ENCODE data around the gene PLAGL2.
"Not testable (repeated sequence)": the region's sequence is repeated elsewhere in the genome, so short reads cannot be mapped to it uniquely, and the experiment has no call there.

Gene PLAGL2

DNA sequence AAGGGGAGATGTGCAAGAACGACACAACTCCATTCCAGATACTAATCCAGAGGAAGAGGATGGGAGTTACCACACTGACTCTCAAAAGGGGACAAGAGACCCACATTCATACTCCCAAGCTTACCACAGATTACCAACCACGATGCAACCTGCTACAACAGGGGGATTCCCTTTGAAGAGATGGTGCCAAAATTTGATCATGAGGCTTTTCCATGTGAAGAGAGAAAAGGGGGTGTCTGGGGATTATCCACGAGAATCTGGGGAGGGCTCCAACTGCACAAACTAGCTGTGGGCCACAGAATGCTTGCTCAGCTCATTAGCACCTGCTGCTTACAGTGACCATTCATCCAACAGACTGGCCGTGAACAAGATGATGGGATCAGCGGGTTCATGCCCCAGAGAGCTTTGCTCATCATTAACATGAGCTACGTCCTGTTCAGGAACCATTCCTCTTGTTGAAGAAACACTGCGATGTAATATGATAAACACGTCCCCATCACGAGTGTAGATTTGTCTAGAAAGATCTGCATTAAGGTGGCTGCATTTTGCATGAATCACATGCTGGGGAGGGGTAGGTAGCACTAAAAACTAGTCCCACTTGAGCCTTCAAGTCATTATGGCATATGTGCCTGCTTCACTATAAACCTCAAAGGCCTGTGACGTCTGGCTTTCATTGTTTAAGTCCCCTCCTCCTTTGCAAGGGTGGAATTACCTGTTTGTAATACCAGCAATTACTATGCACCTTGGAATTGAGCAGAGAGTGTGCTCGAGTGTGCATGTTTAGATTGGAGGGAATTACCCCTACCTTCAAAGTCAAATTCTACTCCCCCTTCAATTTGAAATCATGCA is 4.0 kb downstream of the PLAGL2 start:
- no peak for DNase-seq

GRCh38 chr20:32201977-32202363 is 5.6 kb downstream of the PLAGL2 start:
- DNase-seq, result no peak

GRCh38 chr20:32201296-32201976 is 6.1 kb downstream of the PLAGL2 start:
- no peak for DNase-seq

- DNase-seq, result no peak
Observed at GRCh38 chr20:32199006-32199405, 8.5 kb downstream of the PLAGL2 start.

- DNase-seq, result not testable (repeated sequence)
Observed at GRCh38 chr20:32197136-32197535, 10.4 kb downstream of the PLAGL2 start.

GRCh38 chr20:32196613-32197012 is 10.9 kb downstream of the PLAGL2 start:
- not testable (repeated sequence) for DNase-seq

GRCh38 chr20:32195581-32195980 is 12.0 kb downstream of the PLAGL2 start:
- DNase-seq, result no peak

- DNase-seq, result no peak
Observed at GRCh38 chr20:32193996-32194395, 13.5 kb downstream of the PLAGL2 start.

- DNase-seq, result not testable (repeated sequence)
Observed at GRCh38 chr20:32193336-32193735, 14.2 kb downstream of the PLAGL2 start.

DNA sequence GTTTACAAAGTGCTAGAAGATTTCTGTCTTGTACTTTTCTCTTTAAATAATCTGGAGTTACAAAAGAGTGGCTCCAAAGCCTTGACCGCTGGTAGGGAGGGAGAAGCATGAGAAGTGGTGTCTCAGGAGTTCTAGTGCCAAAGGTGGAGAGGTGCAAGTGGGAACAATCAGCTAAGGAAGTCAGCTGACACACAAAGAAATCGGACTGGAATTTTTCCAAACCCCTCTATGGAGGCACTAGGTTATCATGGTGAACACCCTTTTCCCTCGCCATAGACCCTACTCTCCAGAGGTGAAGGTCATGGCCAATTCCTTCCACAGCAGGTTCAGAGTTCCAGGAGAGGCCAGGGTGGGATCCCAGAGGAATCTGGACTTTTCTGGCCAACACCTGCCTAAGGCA is 14.8 kb downstream of the PLAGL2 start:
- no peak for DNase-seq

DNA sequence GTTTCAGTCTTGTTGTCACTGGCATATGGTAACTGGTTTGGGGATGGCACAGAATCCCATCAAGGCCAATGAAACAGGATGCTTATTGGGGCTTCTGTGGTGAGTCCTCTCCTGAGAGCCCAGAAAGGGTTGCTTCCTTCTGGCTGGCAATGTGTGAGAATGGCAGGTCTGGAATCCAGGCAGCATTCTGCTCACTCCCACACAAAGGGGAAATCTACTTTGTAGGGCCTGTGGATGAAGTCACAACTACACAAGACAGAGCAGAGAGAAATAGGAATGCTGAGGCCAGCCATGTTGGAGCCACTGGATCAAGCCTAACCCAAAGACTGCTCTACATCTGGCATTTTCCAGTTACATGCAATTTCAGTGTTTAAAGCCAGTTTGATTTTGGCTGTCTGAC is 15.7 kb downstream of the PLAGL2 start:
- DNase-seq, result no peak

GRCh38 chr20:32191422-32191821 is 16.1 kb downstream of the PLAGL2 start:
- DNase-seq, result no peak

- no peak for DNase-seq
Observed at GRCh38 chr20:32190616-32191415, 16.7 kb downstream of the PLAGL2 start.

GRCh38 chr20:32189691-32190615 is 17.6 kb downstream of the PLAGL2 start:
- DNase-seq, result no peak

DNA sequence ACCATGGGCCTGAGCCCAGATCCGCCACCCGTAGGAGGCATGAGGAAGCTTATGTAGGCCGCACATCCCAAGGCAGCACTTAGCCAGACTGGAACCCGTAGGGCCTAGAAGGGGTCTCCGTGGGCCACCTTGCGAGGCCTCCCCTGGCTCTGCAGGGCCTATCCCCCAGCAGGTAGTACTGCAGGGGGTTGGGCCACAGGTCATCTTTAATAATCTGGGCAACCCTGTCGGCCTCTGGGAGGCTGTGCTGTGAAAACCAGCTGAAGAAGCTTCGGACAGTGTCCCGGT is 18.5 kb downstream of the PLAGL2 start:
- no peak for DNase-seq

- DNase-seq, result no peak
Observed at GRCh38 chr20:32188376-32189122, 19.0 kb downstream of the PLAGL2 start.

GRCh38 chr20:32186506-32186905 is 21.0 kb downstream of the PLAGL2 start:
- DNase-seq, result no peak

DNA sequence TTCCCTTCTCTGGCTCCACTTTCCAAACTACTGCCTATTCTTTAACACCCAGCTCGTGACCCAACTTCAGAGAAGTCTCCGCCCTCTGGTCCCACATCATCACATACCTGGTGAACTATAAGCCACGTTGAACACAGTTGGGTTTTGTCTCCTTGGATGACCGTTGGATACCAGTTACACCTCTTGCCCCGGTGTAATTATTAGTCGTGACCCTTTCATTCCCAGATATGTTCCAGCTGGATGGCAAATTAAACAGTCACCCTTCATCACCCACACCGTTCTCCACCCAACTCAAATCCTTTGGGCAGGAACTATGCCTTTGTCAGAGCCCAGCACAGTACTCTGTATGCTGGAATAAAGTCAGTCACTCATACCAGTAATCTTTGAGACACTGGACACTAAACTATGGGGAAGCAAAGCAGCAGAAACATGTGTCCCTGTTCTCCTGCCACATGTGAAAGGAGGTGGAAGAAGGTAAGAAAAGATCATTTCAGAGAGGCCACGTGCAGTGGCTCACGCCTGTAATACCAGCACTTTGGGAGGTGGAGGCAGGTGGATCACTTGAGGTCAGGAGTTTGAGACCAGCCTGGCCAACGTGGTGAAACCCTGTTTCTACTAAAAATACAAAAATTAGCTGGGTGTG is 22.5 kb downstream of the PLAGL2 start:
- DNase-seq, result no peak

- DNase-seq, result no peak
Observed at GRCh38 chr20:32183947-32184635, 23.5 kb downstream of the PLAGL2 start.

DNA sequence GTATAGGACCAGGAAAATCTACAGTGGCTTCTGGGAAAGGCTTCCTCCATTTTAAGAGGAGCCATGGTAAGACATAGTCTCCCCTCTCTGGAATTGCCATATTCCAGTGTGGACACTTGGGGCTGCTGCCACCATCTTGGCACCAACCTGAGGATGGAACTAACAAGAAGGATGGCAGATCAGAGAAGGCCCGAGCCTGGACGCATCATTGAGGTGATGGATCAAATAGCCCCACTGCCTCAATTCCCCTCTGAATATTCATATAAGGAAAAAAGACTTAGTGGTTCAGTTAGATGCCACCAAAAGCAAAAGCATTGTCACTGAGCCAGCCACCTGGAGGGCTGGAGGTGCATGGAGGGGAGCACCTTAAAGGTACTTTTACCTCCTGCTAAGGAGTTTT is 25.9 kb downstream of the PLAGL2 start:
- DNase-seq, result no peak

DNA sequence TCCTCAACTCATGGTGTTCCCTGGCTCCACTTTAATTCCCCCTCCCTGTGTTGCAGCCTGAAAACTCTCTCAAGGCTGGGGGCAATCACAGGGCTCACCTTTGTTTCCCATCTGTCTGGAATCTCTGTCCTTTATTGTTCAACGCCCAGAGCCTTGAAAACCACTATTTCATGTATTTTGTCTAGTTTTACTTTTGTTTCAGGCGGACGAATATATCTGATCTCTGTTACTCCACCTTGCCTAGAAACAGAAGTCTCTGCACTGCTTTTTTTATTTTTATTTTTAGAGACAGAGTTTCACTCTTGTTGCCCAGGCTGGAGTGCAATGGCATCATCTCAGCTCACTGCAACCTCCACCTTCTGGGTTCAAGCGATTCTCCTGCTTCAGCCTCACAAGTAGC is 27.6 kb downstream of the PLAGL2 start:
- DNase-seq, result no peak
